Smooth muscle cell (in vitro differentiated cells): Measurements from ENCODE around the gene CLEC4M. TPM values are rescaled to one million over a fixed set of nuclear protein-coding genes. Genes with fewer than 3 reads are reported as not detected.

ENCODE experiments used
- DNase-seq: peaks from one replicate; lab custom pipeline; 2025; ENCODE audit not compliant: unreplicated experiment; lab: John Stamatoyannopoulos, UW
- H2AFZ ChIP-seq: fragments of 200-600 bp; sonication (generic); 2 replicates; pipeline ENCODE4 v1.6.0; 2016; ENCODE audit warnings: antibody characterized with exemption, low read depth, mild to moderate bottlenecking
- H3F3A ChIP-seq: fragments of 200-600 bp; sonication (generic); 2 replicates; pipeline ENCODE4 v1.6.0; 2017; ENCODE audit warnings: antibody characterized with exemption, low read depth
- H3K27ac ChIP-seq: fragments of 200-600 bp; sonication (generic); 2 replicates; pipeline ENCODE4 v1.5.1; 2016; ENCODE audit warnings: low read depth, mild to moderate bottlenecking
- H3K27me3 ChIP-seq: fragments of 200-600 bp; sonication (generic); 2 replicates; pipeline ENCODE4 v1.6.1; 2016; ENCODE audit warnings: low read depth, mild to moderate bottlenecking
- H3K36me3 ChIP-seq: fragments of 200-600 bp; sonication (generic); 2 replicates; pipeline ENCODE4 v1.5.1; 2016; ENCODE audit warnings: low read depth
- H3K4me1 ChIP-seq: fragments of 200-600 bp; sonication (generic); 2 replicates; pipeline ENCODE4 v1.5.1; 2016; ENCODE audit warnings: low read depth
- H3K4me2 ChIP-seq: fragments of 200-600 bp; sonication (generic); 2 replicates; pipeline ENCODE4 v1.6.0; 2016; ENCODE audit warnings: mild to moderate bottlenecking
- H3K4me3 ChIP-seq: fragments of 200-600 bp; sonication (generic); 2 replicates; pipeline ENCODE4 v1.5.1; 2016; ENCODE audit warnings: mild to moderate bottlenecking
- H3K79me2 ChIP-seq: fragments of 200-600 bp; sonication (generic); 2 replicates; pipeline ENCODE4 v1.6.0; 2016; ENCODE audit warnings: low read depth, mild to moderate bottlenecking
- H3K9ac ChIP-seq: fragments of 200-600 bp; sonication (generic); 2 replicates; pipeline ENCODE4 v1.6.0; 2016; ENCODE audit warnings: low read depth
- H3K9me3 ChIP-seq: fragments of 200-600 bp; sonication (generic); replicated peaks from 2 replicates; pipeline ENCODE4 v1.5.1; 2016; ENCODE audit warnings: low read depth
- H4K20me1 ChIP-seq: fragments of 200-600 bp; sonication (generic); 2 replicates; pipeline ENCODE4 v1.6.0; 2016; ENCODE audit warnings: low read depth
- CTCF ChIP-seq: fragments of 200-600 bp; sonication (generic); IDR thresholded peaks from 2 replicates; pipeline ENCODE4 v1.5.1; 2017; ENCODE audit warnings: borderline replicate concordance, mild to moderate bottlenecking, antibody characterized with exemption; ENCODE audit not compliant: insufficient read depth, poor library complexity, severe bottlenecking
- WGBS: methylation state at CpG from one replicate; pipeline ENCODE4 v1.1.7; 2016; ENCODE audit warnings: low lambda C conversion rate; 5-methylcytosine and 5-hydroxymethylcytosine counted together
- polyA plus RNA-seq: library from polyadenylated mRNA; unstranded; fragments of >200 nt; fragmentation: Nextera tagmentation; extraction: Ambion mirVana; gene quantifications from 2 replicates; pipeline ENCODE4 v1.2.1, GENCODE V29; 2016
- total RNA-seq: library from RNA; depleted of rRNA; stranded (reverse); fragments of >200 nt; gene quantifications from 2 replicates; pipeline ENCODE4 v1.2.3, GENCODE V29; 2014

The CLEC4M gene
- total and polyA plus RNA-seq, 2 experiments from 2014 or later: not detected

GRCh38 chr19:7729831-7730285 is 33.2 kb upstream of the CLEC4M start:
- H3K27me3 ChIP-seq: peaks cover 66% of the 10 kb centered on the region
- WGBS: 25% methylated on average over 32 of the region's 34 CpGs
- no peak overlapping the region for H3K27ac ChIP-seq
- H3K9ac ChIP-seq: no peak overlapping the region
- no peaks in the 10 kb centered on the region for H3K36me3 ChIP-seq
- H3K4me1 ChIP-seq: no peaks in the 10 kb centered on the region
- no peak for TF ChIP-seq CTCF
- H3K79me2 ChIP-seq: no peaks in the 10 kb centered on the region
- H3K4me3 ChIP-seq: no peak overlapping the region
- no peak overlapping the region for H2AFZ ChIP-seq
- H3F3A ChIP-seq: no peaks in the 10 kb centered on the region
- H3K4me2 ChIP-seq: no peak overlapping the region
- DNase-seq: no peak
- H3K9me3 ChIP-seq: no peaks in the 10 kb centered on the region
- H4K20me1 ChIP-seq: no peaks in the 10 kb centered on the region

GRCh38 chr19:7730286-7731217 is 32.5 kb upstream of the CLEC4M start:
- DNase-seq: no peak
- Histone ChIP-seq H3K4me2 (no peak overlapping the region), H3K4me1 (no peaks in the 10 kb centered on the region), H3K36me3 (no peaks in the 10 kb centered on the region), H3K27ac (no peak overlapping the region), H3F3A (no peaks in the 10 kb centered on the region), H2AFZ (no peak overlapping the region), H3K4me3 (no peak overlapping the region), H3K27me3 (peaks cover 69% of the 10 kb centered on the region), H3K9ac (no peak overlapping the region), H3K9me3 (no peaks in the 10 kb centered on the region), H4K20me1 (no peaks in the 10 kb centered on the region), H3K79me2 (no peaks in the 10 kb centered on the region)
- no peak for TF ChIP-seq CTCF
- 30% methylated on average over 30 of the region's 78 CpGs for WGBS

- Histone ChIP-seq H3K9me3 (no peaks in the 10 kb centered on the region), H3K4me2 (no peak overlapping the region), H4K20me1 (no peaks in the 10 kb centered on the region), H3K9ac (no peak overlapping the region), H3F3A (no peaks in the 10 kb centered on the region), H3K4me1 (no peaks in the 10 kb centered on the region), H3K4me3 (no peak overlapping the region), H3K27ac (no peak overlapping the region), H3K36me3 (no peaks in the 10 kb centered on the region), H3K27me3 (peaks cover 73% of the 10 kb centered on the region), H3K79me2 (no peaks in the 10 kb centered on the region), H2AFZ (no peak overlapping the region)
- TF ChIP-seq CTCF: no peak
- DNase-seq: no peak
- WGBS: 88% methylated on average over 28 of the region's 39 CpGs
Measured at GRCh38 chr19:7731218-7731595, 31.8 kb upstream of the CLEC4M start.
